HG02798 (cell line): ENCODE results near the gene POC5.

Source experiments
- ATAC-seq: cut with Tn5 transposase; IDR thresholded peaks from one replicate; pipeline ENCODE4 v1.9.1; 2021; ENCODE audit warnings: mild to moderate bottlenecking; ENCODE audit not compliant: unreplicated experiment, poor library complexity

POC5 gene

DNA sequence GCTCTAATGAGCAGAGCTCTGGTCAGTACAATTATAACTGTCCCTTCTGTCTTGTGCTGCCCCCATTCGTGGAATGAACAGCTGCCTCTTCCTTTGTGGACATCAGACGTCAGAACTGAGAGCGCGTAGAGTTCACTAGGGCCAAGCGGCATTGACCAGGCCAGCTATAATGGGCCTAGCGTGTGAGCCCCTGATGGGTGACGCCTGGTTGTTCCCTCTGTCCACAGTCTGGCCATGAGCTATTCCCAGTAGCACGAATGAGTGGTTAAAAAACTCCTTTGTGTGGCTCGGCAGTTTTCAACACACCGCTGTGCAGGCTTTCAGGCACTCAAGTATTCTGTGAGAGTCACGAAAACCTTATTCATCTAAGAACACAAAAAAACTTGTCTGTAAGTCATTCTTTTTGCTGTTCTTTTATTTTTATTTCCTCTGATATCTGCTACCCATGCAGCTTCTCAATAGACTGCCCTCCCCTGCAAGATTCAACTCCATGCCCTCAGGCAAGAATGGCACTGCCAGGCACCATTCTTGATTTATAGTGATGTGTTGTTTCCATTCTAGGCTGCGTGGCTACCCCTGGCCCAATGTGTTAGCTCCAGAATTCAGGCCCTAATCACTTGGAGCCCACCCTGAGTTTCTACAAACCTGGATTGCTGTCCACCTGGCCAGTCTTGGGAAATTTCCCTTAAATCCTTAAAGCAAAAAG lies 53.5 kb downstream of the POC5 start:
- ATAC-seq = no peak

DNA sequence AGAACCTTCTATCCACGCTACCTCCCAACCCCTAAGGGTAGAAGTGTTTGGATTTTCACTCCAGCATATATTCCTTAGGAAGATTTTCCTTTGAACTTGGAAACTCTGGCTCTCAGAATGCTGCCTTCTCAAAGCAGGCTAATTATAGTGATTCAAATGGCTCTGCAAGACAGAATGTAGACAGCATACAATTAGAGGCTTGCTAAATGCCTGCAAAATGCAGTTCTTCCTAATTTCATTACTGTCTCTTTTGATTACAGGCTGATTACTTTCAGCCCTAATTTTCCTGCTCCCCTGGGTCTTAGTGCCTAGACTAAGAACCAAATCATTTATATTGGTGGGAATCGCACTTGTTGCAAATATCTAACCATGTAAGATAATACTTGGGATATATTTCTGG lies 55.2 kb downstream of the POC5 start:
- no peak for ATAC-seq

DNA sequence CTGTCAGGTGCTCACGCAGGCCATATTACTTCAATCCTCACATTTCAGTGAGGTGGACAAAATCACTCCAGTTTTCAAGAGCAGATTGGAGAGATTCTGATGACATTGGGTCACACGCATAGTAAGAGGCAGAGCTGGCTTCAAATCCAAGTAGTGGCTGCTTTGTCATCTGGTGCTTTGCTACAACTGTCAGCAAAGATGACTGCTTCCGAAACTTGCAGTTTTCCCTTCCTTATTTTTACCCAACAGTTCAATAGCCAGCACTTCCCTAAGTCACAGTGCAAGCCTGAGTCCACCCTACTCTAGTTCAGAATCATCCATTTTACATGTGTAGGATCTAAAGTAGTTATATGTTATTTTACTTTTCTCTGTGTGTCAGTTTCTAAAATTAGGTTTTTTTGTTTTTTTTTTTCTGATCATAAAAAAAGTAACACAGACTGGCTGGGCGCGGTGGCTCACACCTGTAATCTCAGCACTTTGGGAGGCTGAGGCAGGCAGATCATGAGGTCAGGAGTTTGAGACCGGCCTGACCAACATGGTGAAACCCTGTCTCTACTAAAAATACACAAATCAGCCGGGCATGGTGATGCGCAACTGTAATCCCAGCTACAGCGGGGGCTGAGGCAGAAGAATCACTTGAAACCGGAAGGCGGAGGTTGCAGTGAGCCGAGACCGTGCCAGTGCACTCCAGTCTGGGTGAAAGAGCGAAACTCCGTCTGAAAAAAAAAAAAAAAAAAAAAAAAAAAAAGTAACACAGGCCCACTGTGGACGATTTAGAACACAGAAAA lies 56.4 kb downstream of the POC5 start:
- peak; percentile 63 for ATAC-seq

DNA sequence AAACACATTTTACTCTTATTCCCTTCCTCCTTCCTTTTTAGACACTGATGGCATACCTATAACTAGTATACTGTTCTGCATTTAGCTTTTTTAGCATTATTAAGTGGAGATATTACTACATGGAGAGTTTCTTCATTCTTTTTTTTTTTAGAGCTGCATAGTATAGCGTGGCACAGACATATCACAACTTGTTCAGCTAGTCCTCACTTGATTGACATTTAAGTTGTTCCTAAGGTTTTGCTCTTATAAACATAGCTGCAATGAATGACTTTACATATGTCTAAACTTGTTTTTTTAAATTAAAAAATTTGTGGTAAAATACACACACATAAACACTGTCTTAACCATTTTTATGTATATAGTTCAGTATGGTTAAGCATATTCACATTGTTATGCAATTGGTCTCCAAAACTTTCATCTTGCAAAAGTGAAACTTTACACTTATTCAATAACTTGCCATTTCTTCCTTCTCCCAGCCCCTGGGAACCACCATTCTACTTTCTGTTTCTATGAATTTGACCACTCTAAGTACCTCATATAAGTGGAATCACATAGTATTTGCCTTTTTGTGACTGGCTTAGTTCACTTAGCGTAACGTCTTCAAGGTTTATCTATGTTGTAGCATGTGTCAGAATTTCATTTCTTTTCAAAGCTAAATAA lies 57.3 kb downstream of the POC5 start:
- ATAC-seq = no peak

DNA sequence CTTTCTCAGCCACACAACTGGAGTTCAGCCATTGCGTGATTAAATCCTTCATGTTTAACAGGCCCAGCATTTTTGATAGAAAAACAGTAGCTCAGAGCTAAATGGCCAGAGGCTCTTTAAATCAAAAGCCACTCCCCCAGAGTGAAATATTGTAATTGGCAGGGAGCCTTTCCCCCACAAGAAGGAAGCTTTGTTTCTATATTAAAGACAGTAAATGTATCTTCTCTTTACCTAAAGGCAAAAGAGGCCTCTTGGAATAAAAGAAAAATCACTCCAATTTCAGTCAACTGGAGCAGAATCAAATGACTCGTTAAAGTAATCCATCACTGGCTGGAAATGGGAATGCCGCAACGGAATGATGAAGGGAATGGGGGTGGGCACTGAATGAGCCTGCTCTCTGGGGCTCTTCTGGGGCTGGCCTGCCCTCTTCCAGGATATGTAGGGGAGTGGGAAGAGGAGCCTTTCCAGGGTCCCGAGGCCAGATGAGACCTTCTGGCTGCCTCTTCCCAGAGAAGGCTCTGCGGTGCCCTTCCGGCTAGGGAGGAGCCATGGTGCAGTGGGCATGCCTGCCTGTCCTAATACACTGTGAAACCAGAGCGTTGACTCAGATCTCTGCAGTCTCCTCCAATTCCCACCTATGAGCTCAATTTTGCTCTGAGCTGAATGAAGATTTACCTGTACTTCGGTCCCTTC lies 60.8 kb downstream of the POC5 start:
- no peak for ATAC-seq

DNA sequence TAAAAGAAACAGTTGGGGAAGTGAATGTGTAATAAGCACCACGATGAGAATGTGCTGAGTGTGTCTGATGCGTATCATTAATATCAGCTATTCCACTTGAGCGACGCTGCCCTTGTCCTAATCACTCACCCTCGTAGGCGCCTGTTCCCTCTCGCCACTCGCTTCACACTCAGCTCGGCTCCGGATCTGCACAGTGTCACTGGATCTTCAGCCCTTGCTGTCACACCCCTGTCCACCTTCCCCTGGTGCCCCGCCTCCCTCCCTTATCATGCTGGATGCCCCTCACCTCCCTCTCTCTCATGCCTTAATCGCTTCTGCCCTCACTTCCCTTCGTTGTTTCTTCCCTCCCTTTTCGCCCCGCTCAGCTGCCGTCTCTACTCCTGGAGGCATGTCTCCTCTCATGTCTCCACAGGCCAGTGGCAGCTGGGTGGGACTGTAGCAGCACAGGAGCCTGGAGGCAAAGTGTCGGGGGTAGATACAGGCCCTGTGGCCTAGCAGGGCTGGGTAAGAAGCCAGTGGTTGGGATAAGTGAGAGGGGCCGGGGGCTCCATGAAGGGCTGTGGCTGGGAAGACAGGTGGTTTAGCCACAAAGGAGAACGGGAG lies 62.4 kb downstream of the POC5 start:
- ATAC-seq = no peak

DNA sequence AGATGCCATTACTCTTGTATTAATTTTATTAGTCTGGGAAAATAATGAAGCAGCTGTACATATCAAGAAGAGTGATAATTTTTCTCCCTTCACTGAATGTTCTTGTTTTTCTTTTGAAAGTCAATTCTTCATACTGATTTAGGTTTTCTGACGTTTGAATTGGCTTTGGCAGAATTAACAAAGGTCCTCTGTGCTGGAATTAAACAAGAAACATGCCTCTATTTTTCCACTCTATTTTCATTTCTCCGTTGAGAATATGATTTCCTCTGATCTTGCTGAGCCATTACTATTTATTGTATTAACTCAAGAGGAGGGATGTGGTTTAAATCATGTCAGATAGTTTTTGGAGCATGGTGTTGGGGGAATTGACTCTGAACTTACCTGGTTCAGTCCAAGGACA lies 63.7 kb downstream of the POC5 start:
- no peak for ATAC-seq

DNA sequence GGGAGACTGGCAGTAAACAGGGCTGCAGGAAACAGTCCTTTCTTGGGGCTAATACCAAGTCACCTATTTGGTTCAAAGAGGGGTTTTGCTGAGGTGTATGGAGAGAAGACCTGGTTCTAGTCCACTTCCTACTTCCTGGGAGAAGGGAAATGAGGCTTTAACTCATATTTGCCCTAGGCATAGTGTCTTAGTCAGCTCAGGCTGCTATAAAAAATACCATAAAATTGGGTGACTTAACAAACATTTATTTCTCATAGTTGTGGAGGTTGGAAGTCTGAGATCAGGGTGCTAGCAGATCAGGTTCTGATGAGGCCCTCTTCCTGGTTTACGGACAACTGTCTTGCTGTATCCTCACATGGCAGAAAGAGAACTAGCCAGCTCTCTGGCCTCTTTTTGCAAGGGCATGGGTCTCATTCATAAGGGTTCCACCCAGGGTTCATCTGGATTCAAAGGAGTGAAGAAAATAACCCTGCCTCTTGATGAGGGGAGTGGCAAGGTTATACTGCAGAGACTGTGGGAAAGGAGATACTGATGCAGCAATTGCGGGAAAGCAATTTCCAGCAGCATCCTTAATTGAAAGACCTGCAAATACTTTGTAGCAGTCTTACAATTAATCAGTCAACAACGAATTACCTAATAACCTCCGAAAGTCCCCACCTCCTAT lies 65.5 kb downstream of the POC5 start:
- no peak for ATAC-seq

DNA sequence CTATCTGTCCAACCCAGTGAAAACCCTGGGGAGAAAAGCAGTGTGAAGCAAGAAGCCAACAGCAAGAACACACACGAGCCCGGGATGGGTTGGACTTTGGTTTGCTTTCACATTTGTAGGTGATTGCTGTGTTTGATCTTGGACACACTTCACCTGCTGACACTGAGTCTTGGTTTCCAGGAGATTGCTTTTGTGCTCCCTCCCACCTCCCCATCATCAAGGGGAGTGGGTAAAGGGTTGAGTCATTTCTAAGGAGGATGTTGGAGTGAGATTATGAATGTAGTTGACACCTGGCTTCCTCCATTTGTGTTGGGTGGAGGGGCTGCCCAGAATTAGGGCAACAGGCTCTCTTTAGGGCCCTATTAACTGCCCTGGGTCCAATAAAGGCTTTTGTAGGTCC lies 68.5 kb downstream of the POC5 start:
- no peak for ATAC-seq

DNA sequence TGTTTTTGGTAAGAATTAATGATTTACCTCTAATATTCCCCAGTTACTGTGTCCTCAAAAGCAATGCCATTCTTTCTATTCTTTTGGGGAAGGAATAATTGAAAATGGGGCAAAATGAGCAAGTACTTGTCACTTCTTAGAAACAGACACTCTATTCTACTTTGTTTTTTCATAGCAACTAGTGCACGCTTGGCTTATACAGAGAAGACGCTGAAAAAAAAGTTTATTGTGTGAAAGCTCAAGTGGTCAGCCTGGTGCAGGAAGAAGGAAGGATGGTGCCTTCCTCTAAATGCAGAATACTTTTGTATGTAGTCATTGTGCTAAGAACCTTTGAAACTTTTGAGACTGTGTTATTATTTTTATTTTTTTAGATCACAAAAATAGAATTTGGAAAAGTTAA lies 76.4 kb downstream of the POC5 start:
- ATAC-seq = no peak

DNA sequence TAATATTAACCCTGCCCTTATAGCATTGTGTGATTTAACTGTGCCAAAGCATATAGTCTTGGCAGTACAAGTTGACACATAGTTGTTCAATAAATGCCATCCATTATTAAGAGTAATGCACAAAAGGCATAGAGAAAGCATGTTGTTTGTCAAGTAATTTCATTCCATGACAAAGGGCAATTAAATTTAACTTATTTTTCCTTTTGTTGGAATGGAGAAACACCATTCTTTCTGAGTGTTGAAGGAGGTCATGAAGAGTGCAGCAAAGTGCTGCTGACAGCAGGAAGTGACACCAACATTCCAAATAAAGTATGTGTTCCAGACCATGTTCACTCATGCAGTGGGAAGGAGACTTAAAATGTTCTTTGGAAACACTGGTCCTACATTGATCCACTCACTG lies 76.8 kb downstream of the POC5 start:
- no peak for ATAC-seq

DNA sequence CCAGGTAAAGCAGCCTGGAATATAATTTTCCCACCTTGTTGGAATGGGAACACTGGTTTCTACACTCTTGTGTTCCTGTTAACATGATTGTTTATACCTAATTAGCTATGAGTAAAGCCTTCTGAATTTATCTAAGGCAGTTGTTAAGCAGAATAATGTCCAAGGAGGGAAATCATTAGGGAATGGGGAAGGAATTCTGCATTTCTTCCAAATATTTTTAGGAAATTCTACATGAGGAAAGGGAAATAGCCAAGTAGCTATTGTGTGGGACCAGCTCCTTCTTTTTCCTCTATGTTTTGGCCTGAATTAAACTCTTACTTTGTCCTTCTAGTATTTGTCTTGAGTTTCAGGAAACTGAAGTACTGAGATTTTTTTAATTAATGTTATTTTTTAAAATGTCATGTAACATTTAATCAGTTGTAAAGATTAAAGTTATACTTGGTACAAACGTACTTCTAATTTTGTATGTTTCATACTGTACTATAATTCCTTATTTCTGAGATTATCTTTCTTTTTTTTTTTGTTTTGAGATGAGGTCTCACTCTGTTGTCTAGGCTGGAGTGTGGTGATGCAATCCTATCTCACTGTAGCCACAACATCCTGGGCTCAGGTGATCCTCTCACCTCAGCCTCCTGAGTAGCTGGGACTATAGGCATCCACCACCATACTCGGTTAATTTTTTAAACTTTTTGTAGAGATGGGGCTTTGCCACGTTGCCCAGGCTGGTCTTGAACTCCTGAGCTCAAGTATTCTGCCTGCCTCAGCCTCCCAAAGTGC lies 77.5 kb downstream of the POC5 start:
- no peak for ATAC-seq

DNA sequence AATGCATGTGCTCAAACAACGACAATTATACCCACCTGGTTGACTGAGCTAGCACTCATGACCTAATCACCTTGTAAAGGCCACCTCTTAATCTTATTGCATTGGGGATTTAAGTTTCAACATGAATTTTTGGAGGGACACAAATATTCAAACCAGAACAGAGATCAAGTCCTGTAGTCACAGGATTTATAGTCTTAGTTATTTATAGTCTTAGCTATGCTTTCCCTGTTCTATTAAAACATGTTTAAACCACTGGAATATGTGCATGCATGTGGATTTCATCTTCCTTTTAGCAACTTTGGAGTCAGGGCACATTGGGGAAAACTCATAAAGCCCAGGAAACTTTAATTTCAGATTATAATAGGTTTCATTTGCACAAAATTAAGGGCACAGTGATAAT lies 79.3 kb downstream of the POC5 start:
- ATAC-seq = no peak

DNA sequence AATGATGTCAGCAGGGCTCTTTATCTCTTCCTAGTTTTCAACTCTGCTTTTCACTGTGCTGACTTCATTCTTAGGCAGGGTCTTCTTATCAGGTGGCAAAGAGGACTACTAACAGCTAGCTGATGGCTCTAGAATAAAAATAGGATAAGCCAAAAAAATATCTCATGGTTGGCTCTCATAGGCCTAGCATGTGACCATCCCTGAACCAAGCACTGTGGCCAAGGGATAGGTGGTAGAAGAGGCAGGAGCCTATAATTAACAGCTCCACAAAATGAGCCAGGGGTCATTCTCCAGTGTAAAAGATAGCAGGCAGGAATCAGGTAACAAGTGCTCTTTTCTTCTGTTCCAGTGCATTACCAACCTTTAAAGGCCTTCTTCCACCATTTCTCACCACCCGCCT lies 84.9 kb downstream of the POC5 start:
- no peak for ATAC-seq

DNA sequence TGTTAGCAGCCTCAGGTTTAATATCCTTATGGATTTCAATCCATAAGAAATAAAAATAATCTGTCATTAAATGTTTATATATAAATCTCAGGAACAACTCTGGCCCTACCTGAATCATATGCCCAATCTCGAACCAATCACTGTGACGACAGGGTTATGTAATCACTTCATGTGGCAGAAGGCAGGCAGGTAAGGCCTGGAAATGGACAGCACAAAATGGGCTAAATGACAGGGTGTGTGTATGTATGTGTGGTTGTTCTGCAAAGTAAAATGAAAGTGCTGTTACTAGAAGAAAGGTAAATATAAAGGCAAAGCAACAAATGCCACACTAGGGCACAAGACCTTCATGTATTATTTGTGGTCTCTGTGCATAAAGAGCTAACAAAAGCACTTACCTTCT lies 86.4 kb downstream of the POC5 start:
- no peak for ATAC-seq

DNA sequence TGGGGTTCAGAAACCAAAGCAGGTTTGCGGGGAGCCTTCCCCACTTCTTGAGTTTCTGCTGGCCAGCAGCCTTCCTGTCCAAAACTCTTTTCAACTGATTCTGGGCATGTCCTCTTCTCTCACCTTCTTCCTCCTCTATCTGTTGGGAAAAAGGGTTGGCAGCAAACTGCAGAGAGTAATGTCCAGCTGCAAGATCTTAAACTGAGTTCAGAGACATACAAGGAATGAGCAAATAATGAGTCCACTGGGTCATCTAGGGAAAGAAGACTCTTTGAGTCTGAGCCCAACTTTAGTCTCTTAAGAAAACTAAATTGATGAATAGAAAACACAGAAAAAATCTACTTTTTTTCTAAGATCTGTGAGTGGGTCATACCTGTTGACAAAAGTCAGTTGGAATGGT lies 89.4 kb downstream of the POC5 start:
- no peak for ATAC-seq

DNA sequence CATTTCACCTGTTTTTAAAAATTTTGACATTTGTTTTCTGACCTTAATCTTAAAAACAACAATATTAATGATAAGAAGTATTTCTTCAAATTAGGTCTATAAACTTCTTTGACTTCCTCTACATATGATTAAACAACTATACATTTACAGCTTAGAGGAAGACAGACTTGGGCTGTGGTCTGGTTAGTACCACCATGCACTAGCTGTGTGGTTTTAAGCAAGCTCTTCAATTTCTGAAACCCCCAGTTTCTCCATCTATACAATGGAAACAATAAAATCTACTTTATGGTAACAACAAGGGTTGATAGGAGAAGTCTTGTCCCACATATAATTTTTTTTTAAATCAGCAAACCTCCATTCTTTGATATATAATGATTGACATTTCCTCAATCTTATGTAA lies 90.3 kb downstream of the POC5 start:
- ATAC-seq = no peak
